LNCaP clone FGC (cell line): ENCODE measurements around the gene MADD.

ENCODE experiments used
- DNase-seq: peaks from one replicate; pipeline ENCODE4 v3.0.0-alpha.2; 2011; ENCODE audit warnings: low read depth
- H3K4me3 ChIP-seq: 2 replicates; pipeline ENCODE4 v1.5.1; 2011; ENCODE audit warnings: mild to moderate bottlenecking, low read depth, low read length, control low read depth
- TF ChIP-seq, protein P1 (sequence below): IDR thresholded peaks from 2 replicates; pipeline ENCODE4 v1.5.1; 2012; ENCODE audit warnings: mild to moderate bottlenecking; ENCODE audit not compliant: control insufficient read depth, insufficient read depth; ENCODE audit errors: extremely low read depth

Gene MADD

GRCh38 chr11:47269829-47270305 lies at the start of gene MADD:
MADD (plus strand) TSS chr11:47270133.
- peak within 1 kb of the TSS; percentile 58 for H3K4me3 ChIP-seq
- DNase-seq = no peak
- TF ChIP-seq, protein P1, sequence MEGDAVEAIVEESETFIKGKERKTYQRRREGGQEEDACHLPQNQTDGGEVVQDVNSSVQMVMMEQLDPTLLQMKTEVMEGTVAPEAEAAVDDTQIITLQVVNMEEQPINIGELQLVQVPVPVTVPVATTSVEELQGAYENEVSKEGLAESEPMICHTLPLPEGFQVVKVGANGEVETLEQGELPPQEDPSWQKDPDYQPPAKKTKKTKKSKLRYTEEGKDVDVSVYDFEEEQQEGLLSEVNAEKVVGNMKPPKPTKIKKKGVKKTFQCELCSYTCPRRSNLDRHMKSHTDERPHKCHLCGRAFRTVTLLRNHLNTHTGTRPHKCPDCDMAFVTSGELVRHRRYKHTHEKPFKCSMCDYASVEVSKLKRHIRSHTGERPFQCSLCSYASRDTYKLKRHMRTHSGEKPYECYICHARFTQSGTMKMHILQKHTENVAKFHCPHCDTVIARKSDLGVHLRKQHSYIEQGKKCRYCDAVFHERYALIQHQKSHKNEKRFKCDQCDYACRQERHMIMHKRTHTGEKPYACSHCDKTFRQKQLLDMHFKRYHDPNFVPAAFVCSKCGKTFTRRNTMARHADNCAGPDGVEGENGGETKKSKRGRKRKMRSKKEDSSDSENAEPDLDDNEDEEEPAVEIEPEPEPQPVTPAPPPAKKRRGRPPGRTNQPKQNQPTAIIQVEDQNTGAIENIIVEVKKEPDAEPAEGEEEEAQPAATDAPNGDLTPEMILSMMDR = 0 out of 2 replicates have a peak, but pooled peaks have one; percentile 18

GRCh38 chr11:47220401-47220821 lies 49.5 kb upstream of the MADD start:
- no peak overlapping the region for H3K4me3 ChIP-seq
- no peak for DNase-seq
- TF ChIP-seq, protein P1 = no peak

DNA sequence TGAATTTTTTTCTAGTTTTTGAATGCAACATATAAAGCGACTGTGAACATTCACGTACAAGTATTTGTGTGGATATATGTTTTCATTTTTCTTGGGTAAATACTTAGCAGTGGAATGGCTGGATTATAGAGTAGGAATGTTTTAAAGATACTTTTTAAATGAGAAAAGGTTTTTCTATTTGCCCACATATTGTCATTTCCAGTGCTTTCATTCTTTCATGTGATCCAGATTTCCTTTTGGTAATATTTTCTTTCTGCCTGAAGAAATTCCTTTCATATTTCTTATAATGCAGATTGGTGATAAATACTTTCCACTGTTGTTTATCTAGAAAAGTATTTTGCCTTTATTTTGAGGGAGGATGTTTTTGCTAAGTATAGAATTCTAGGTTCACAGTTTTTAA lies 47.2 kb upstream of the MADD start:
- no peak overlapping the region for H3K4me3 ChIP-seq
- DNase-seq = no peak

DNA sequence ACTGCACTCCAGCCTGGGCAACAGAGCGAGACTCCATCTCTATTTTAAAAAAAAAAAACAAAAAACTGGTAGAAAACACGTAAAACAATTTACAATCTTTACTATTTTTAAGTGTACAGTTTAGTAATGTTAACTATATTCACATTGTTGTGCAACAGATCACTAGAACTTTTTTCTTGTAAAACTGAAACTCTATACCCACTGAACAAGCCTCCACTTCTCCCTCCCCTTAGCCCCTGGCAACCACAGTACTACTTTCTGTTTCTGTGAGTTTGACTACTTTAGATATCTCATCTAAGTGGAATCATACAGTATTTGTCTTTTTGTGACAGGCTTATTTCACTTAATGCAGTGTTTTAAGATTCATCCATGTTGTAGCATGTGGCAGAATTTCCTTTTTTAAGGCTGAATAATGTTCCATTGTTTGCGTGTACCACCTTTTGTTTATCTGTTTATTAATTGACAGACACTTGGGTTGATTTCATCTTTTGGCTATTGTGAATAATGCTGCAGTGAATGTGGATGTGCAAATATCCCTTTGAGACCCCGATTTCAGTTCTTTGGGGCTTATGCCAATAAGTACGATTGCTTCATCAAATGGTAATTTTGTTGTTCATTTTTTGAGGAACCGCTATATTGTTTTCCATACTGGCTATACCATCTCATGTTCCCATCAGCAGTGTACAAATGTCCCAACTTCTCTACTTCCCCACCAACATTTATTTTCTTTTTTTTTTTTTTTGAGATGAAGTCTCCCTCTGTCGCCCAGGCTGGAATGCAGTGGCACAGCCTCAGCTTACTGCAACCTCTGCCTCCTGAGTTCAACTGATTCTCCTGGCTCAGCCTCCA lies 44.2 kb upstream of the MADD start:
- DNase-seq = no peak
- TF ChIP-seq, protein P1 = no peak
- no peak overlapping the region for H3K4me3 ChIP-seq

More for the DNA sequence above, 47.2 kb upstream of the MADD start:
- TF ChIP-seq, protein P1 = no peak

- H3K4me3 ChIP-seq = no peak overlapping the region
- TF ChIP-seq, protein P1 = no peak
Measured at GRCh38 chr11:47229161-47229560, 40.8 kb upstream of the MADD start.

GRCh38 chr11:47233051-47233450 lies 36.9 kb upstream of the MADD start:
- H3K4me3 ChIP-seq = no peak overlapping the region
- DNase-seq = no peak
- TF ChIP-seq, protein P1 = no peak

More at GRCh38 chr11:47229161-47229560, 40.8 kb upstream of the MADD start:
- no peak for DNase-seq
